K562 (cell line): ENCODE measurements around the gene NKIRAS1. TPM values are rescaled to one million over a fixed set of nuclear protein-coding genes. Genes with fewer than 3 reads are reported as not detected.

Experiments
- ATAC-seq: fragments of 200-7000 bp; cut with Tn5 transposase; 3 replicates; pipeline ENCODE4 v1.9.1; 2020; ENCODE audit warnings: moderate library complexity
- BruUV-seq: library from RNA; stranded (reverse); fragments of 400-500 nt; replicated peaks from 2 replicates; lab custom pipeline; 2021; lab: Mats Ljungman, UMichigan
- CTCF ChIA-PET: fragments of 300-600 bp; formaldehyde crosslinking; extraction: SDS; loops from one replicate; lab custom pipeline; 2021; ENCODE audit warnings: low intra/inter-chr PET ratio; lab: Yijun Ruan, JAX
- POLR2A ChIA-PET: fragments of 300-600, 350-650 bp; sonication (Branson Sonifier 250); formaldehyde crosslinking; extraction: SDS; loops from one replicate; lab custom pipeline; 2021; ENCODE audit warnings: antibody characterized with exemption, inconsistent platforms; lab: Yijun Ruan, JAX
- DNase-seq, 4 experiments: peaks; one replicate each; pipeline versions ENCODE4 v3.0.0 to v3.0.0-alpha.2; 2011 to 2018; ENCODE audit warnings: low spot score in 3 of 4, mixed read lengths in 3 of 4; ENCODE audit errors: extremely low read depth in 1 of 4
- FAIRE-seq: peaks from 2 replicates; lab custom pipeline; 2011; peaks lifted over from hg19 to GRCh38; lab: Jason Lieb, UNC
- H2AFZ ChIP-seq: 2 replicates; pipeline ENCODE4 v1.6.0; 2011; ENCODE audit warnings: low read depth, low read length, control low read depth, inconsistent platforms
- H3K27ac ChIP-seq: fragments of 200-600 bp; 3 replicates; pipeline ENCODE4 v1.8.0; 2011; ENCODE audit warnings: low read depth, mild to moderate bottlenecking, control low read depth, inconsistent platforms, low read length, moderate library complexity, mixed read lengths; ENCODE audit errors: extremely low read depth
- H3K27me3 ChIP-seq, 2 experiments: fragments of 300-600 bp in 1 of 2; 2 replicates in 1 of 2; 3 replicates in 1 of 2; pipeline versions ENCODE4 v1.6.0 to v1.8.0; 2011; ENCODE audit warnings: inconsistent platforms in 2 of 2, low read length in 2 of 2, mild to moderate bottlenecking in 1 of 2, mixed read lengths in 1 of 2, moderate library complexity in 1 of 2; ENCODE audit not compliant: control insufficient read depth in 2 of 2, insufficient read depth in 2 of 2
- H3K36me3 ChIP-seq: fragments of 300-600 bp; 3 replicates; pipeline ENCODE4 v1.8.0; 2011; ENCODE audit warnings: mild to moderate bottlenecking, low read length, inconsistent platforms; ENCODE audit not compliant: control insufficient read depth, insufficient read depth
- H3K4me1 ChIP-seq, 2 experiments: fragments of 200-600 bp in 1 of 2; replicated peaks in 1 of 2; 2 replicates in 1 of 2; 3 replicates in 1 of 2; pipeline versions ENCODE4 v1.5.1 to v1.8.0; 2011; ENCODE audit warnings: inconsistent platforms in 2 of 2, low read length in 2 of 2, mild to moderate bottlenecking in 1 of 2, mixed read lengths in 1 of 2, moderate library complexity in 1 of 2; ENCODE audit not compliant: control insufficient read depth in 2 of 2, insufficient read depth in 2 of 2
- H3K4me2 ChIP-seq: 2 replicates; pipeline ENCODE4 v1.6.1; 2011; ENCODE audit warnings: low read length, control low read depth, inconsistent platforms, mixed read lengths; ENCODE audit not compliant: insufficient read depth
- H3K4me3 ChIP-seq: fragments of 200-600 bp; sonication (generic), shearing (Covaris generic); 2 replicates; pipeline ENCODE4 v1.5.1; 2016; ENCODE audit warnings: control low read depth, inconsistent platforms
- H3K79me2 ChIP-seq: fragments of 200-600 bp; 3 replicates; pipeline ENCODE4 v1.8.0; 2011; ENCODE audit warnings: low read length, inconsistent platforms; ENCODE audit not compliant: control insufficient read depth, insufficient read depth
- H3K9ac ChIP-seq, 2 experiments: 2 replicates each; pipeline versions ENCODE4 v1.6.0 to v1.6.1; 2011; ENCODE audit warnings: low read depth in 2 of 2, low read length in 2 of 2, control low read depth in 1 of 2, inconsistent platforms in 1 of 2, mild to moderate bottlenecking in 1 of 2, mixed read lengths in 1 of 2; ENCODE audit not compliant: insufficient read depth in 1 of 2
- H3K9me1 ChIP-seq: one replicate; pipeline ENCODE4 v1.6.0; 2011; ENCODE audit warnings: inconsistent platforms, mild to moderate bottlenecking, low read length, moderate library complexity; ENCODE audit not compliant: control insufficient read depth, insufficient read depth
- H3K9me3 ChIP-seq: replicated peaks from 2 replicates; pipeline ENCODE4 v1.5.1; 2011; ENCODE audit warnings: low read depth, low read length, inconsistent platforms; ENCODE audit not compliant: control insufficient read depth, insufficient read depth
- H4K20me1 ChIP-seq: replicated peaks from 2 replicates; pipeline ENCODE4 v1.6.1; 2011; ENCODE audit warnings: low read length, inconsistent platforms, mixed read lengths; ENCODE audit not compliant: control insufficient read depth, insufficient read depth
- FOXP4 ChIP-seq: sonication (generic); formaldehyde crosslinking; IDR thresholded peaks from 2 replicates; pipeline ENCODE4 v1.8.0; 2022; ENCODE audit warnings: mild to moderate bottlenecking, missing genetic modification reagents, borderline replicate concordance
- GABPA ChIP-seq: fragments of 200-800 bp; sonication (Bioruptor generic); conservative IDR thresholded peaks from 2 replicates; pipeline ENCODE4 v1.6.1; 2016; ENCODE audit warnings: low read depth, missing genetic modification characterization, missing compliant biosample characterization
- GTF2F1 ChIP-seq: IDR thresholded peaks from 2 replicates; pipeline ENCODE4 v1.6.1; 2011; ENCODE audit warnings: low read depth, low read length, improper control_type of control experiment
- HEY1 ChIP-seq: fragments of 250-450 bp; sonication (Bioruptor Pico); IDR thresholded peaks from 2 replicates; pipeline ENCODE4 v1.5.0; 2020; ENCODE audit warnings: mild to moderate bottlenecking, moderate library complexity, borderline replicate concordance
- HMG20B ChIP-seq: fragments of 250-450 bp; sonication (Bioruptor Pico); IDR thresholded peaks from 2 replicates; pipeline ENCODE4 v1.5.0; 2021; ENCODE audit warnings: mild to moderate bottlenecking
- MTF1 ChIP-seq: fragments of 250-450 bp; sonication (Bioruptor Pico); IDR thresholded peaks from 2 replicates; pipeline ENCODE4 v1.9.0; 2021; ENCODE audit warnings: moderate library complexity, mild to moderate bottlenecking, inconsistent platforms, borderline replicate concordance
- MYC ChIP-seq, 2 experiments: fragments of 250-450 bp in 1 of 2; sonication (Bioruptor Pico) in 1 of 2; IDR thresholded peaks; 2 replicates each; pipeline versions ENCODE4 v1.5.1 to v1.6.1; 2012 to 2021; ENCODE audit warnings: low read depth in 2 of 2, borderline replicate concordance in 1 of 2, improper control_type of control experiment in 1 of 2, low read length in 1 of 2, mild to moderate bottlenecking in 1 of 2, moderate library complexity in 1 of 2
- NELFE ChIP-seq: IDR thresholded peaks from 2 replicates; pipeline ENCODE4 v1.6.1; 2011; ENCODE audit warnings: mild to moderate bottlenecking; ENCODE audit not compliant: insufficient read depth, insufficient read length
- PTTG1 ChIP-seq: fragments of 450-650 bp; IDR thresholded peaks from 2 replicates; pipeline ENCODE4 v1.6.1; 2016; ENCODE audit warnings: low read depth, mild to moderate bottlenecking, missing genetic modification characterization, missing compliant biosample characterization
- PURB ChIP-seq: sonication (generic); formaldehyde crosslinking; IDR thresholded peaks from 2 replicates; pipeline ENCODE4 v1.9.0; 2021; ENCODE audit warnings: low read depth, mild to moderate bottlenecking, missing genetic modification reagents
- RAD21 ChIP-seq, 2 experiments: fragments of 250-450 bp in 1 of 2; fragments of 450-650 bp in 1 of 2; sonication (Bioruptor Pico) in 1 of 2; formaldehyde crosslinking in 1 of 2; IDR thresholded peaks in 1 of 2; conservative IDR thresholded peaks in 1 of 2; 2 replicates each; pipeline versions ENCODE4 v1.4.0 to v1.8.0; 2020 to 2022; ENCODE audit warnings: mild to moderate bottlenecking in 2 of 2, moderate library complexity in 1 of 2
- RBM34 ChIP-seq: fragments of 200-400 bp; formaldehyde crosslinking; IDR thresholded peaks from 2 replicates; pipeline ENCODE4 v1.6.1; 2018; ENCODE audit warnings: low read length, borderline replicate concordance; ENCODE audit not compliant: insufficient read depth
- SMAD2 ChIP-seq: fragments of 150-350 bp; IDR thresholded peaks from 2 replicates; pipeline ENCODE4 v1.6.1; 2014; ENCODE audit warnings: low read depth, mild to moderate bottlenecking, low read length
- TAF15 ChIP-seq: fragments of 200-400 bp; formaldehyde crosslinking; IDR thresholded peaks from 2 replicates; pipeline ENCODE4 v1.6.1; 2017; ENCODE audit warnings: mild to moderate bottlenecking, low read depth, low read length, moderate library complexity
- XRCC4 ChIP-seq: IDR thresholded peaks from one replicate; pipeline ENCODE4 v1.6.1; 2011; ENCODE audit not compliant: insufficient read depth, insufficient read length; ENCODE audit errors: extremely low read depth
- ZBTB26 ChIP-seq: fragments of 450-650 bp; formaldehyde crosslinking; IDR thresholded peaks from 2 replicates; pipeline ENCODE4 v1.4.0; 2022; ENCODE audit warnings: missing genetic modification characterization
- ZKSCAN8 ChIP-seq: fragments of 200-800 bp; sonication (Bioruptor generic); IDR thresholded peaks from 2 replicates; pipeline ENCODE4 v1.6.1; 2016; ENCODE audit warnings: missing genetic modification characterization, missing compliant biosample characterization
- ZNF584 ChIP-seq: fragments of 200-800 bp; sonication (Bioruptor generic); IDR thresholded peaks from 2 replicates; pipeline ENCODE4 v1.6.1; 2016; ENCODE audit warnings: low read depth, mild to moderate bottlenecking, missing genetic modification characterization, missing compliant biosample characterization
- WGBS: fragments of 100-300 bp; shearing (Covaris generic); methylation state at CpG from one replicate; pipeline ENCODE4 v1.1.6; 2016; ENCODE audit warnings: low coverage, mixed read lengths; ENCODE audit not compliant: insufficient coverage; ENCODE audit errors: missing lambda C conversion rate; 5-methylcytosine and 5-hydroxymethylcytosine counted together
- in situ Hi-C: fragments of 300-500 bp; cut with MboI; formaldehyde crosslinking; loops from 4 replicates; pipeline ENCODE4 v1.15.0; 2018; ENCODE audit warnings: inconsistent platforms, mixed read lengths
- intact Hi-C: fragments of 100-400 bp; cut with micrococcal nuclease; formaldehyde crosslinking; loops from 2 replicates; pipeline ENCODE4 v1.14.2; 2022
- polyA plus RNA-seq, 8 experiments: library from polyadenylated mRNA; depleted of rRNA in 4 of 8; stranded (reverse) in 5 of 8; unstranded in 3 of 8; fragments of >200 nt; fragmentation: Nextera tagmentation in 2 of 8; fragmentation: Illumina TruSeq in 1 of 8; extraction: Ambion mirVana in 2 of 8; extraction: Trizol in 1 of 8; gene quantifications; 2 replicates each; pipeline versions ENCODE4 v1.2.1 to v1.2.3, GENCODE V29; 2011 to 2014; ENCODE audit warnings: inconsistent platforms in 1 of 8, missing spikeins in 1 of 8
- total RNA-seq, 7 experiments: library from RNA; depleted of rRNA in 6 of 7; stranded (reverse); fragments of >200 nt in 6 of 7; fragmentation: Illumina TruSeq in 2 of 7; extraction: Trizol in 2 of 7; gene quantifications; 2 replicates each; pipeline versions ENCODE4 v1.2.1 to v1.2.3, GENCODE V29; 2011 to 2021; ENCODE audit warnings: low replicate concordance in 1 of 7

Gene NKIRAS1
- total and polyA plus RNA-seq, 9 of the 15 experiments (the other 6 are each of a cell fraction or from before 2014, with no cell fraction given) = 5.1 to 10.3 (median 6.3) TPM

GRCh38 chr3:23861689-23862088 is 55.1 kb downstream of the NKIRAS1 start (continued):
- no peak for TF ChIP-seq RAD21 (CRISPR knock-in tag; conservative IDR thresholded peaks at IDR 0.05 in 1 of 2, IDR thresholded peaks at IDR 0.05 in 1 of 2)
- no peak for TF ChIP-seq FOXP4
- no peak for TF ChIP-seq HEY1 (CRISPR knock-in tag)
- no peak for TF ChIP-seq PTTG1 (tag)
- TF ChIP-seq, all 486 proteins: peak for 0

- Histone ChIP-seq H3K9me3 (no peaks in the 10 kb centered on the region), H3K4me2 (no peak overlapping the region), H3K4me3 (no peak overlapping the region), H3K4me1 (no peaks in the 10 kb centered on the region), H3K36me3 (peaks cover 18% of the 10 kb centered on the region; the same call in 1 of the 3 replicates), H3K27ac (no peak overlapping the region), H3K9ac (no peak overlapping the region; a peak in 1 of 4 replicates), H3K27me3 (no peaks in the 10 kb centered on the region), H3K79me2 (peaks cover 55% of the 10 kb centered on the region), H4K20me1 (peaks cover 11% of the 10 kb centered on the region), H2AFZ (no peak overlapping the region), H3K9me1 (no peaks in the 10 kb centered on the region)
- no peak for FAIRE-seq
- CTCF ChIA-PET = no interaction called here
- DNase-seq = no peak
- no peak for ATAC-seq
- POLR2A ChIA-PET = interaction anchor here (1.0 kb wide), 1 partner anchor 28 kb away, joined by 6 read pairs; no protein-coding TSS in a partner anchor
- intact Hi-C loops = no loop called here
- no TSS peak for BruUV-seq
- in situ Hi-C loops = no loop called here
- WGBS = 88% methylated on average over 7 of the region's 7 CpGs
- TF ChIP-seq GABPA (tag) (no peak), GTF2F1 (no peak), SMAD2 (no peak), PURB (CRISPR knock-in tag) (no peak), XRCC4 (no peak), NELFE (no peak), MYC (IDR thresholded peaks at IDR 0.05; ENCODE audit: low read depth, low read length) (no peak), MYC (CRISPR knock-in tag; IDR thresholded peaks at IDR 0.05; ENCODE audit: borderline replicate concordance, low read depth) (no peak), HMG20B (no peak), RBM34 (no peak), TAF15 (no peak), ZBTB26 (no peak), ZNF584 (CRISPR knock-in tag) (no peak), ZKSCAN8 (CRISPR knock-in tag) (no peak), MTF1 (CRISPR knock-in tag) (no peak)
These were observed 56.9 kb downstream of the NKIRAS1 start for GRCh38 chr3:23859839-23860382.
